NCI-H2029 treated with DMSO at 0.1 percent for 48 hours (cell line): Measurements from ENCODE around the gene NT5DC3.
"Not testable (repeated sequence)": the region's sequence is repeated elsewhere in the genome, so short reads cannot be mapped to it uniquely, and the experiment has no call there.

Source experiments
- DNase-seq: peaks from one replicate; lab custom pipeline; 2025; lab: John Stamatoyannopoulos, UW

NT5DC3 gene

GRCh38 chr12:103809639-103810038 is 31.4 kb downstream of the NT5DC3 start:
- DNase-seq: not testable (repeated sequence)

- DNase-seq: no peak
Observed at GRCh38 chr12:103809154-103809553, 31.9 kb downstream of the NT5DC3 start.

- no peak for DNase-seq
Observed at GRCh38 chr12:103808239-103808880, 32.7 kb downstream of the NT5DC3 start.

GRCh38 chr12:103807561-103808238 is 33.3 kb downstream of the NT5DC3 start:
- no peak for DNase-seq

- DNase-seq: no peak
Observed at GRCh38 chr12:103806803-103807202, 34.2 kb downstream of the NT5DC3 start.

- no peak for DNase-seq
Observed at GRCh38 chr12:103805655-103806360, 35.2 kb downstream of the NT5DC3 start.

- no peak for DNase-seq
Observed at GRCh38 chr12:103803847-103804246, 37.2 kb downstream of the NT5DC3 start.

- no peak for DNase-seq
Observed at GRCh38 chr12:103802586-103802886, 38.5 kb downstream of the NT5DC3 start.

- DNase-seq: no peak
Observed at GRCh38 chr12:103801709-103802585, 39.1 kb downstream of the NT5DC3 start.

GRCh38 chr12:103799857-103800771 is 40.9 kb downstream of the NT5DC3 start:
- DNase-seq: peak; percentile 95

- no peak for DNase-seq
Observed at GRCh38 chr12:103799504-103799856, 41.6 kb downstream of the NT5DC3 start.

- DNase-seq: no peak
Observed at GRCh38 chr12:103798586-103798985, 42.4 kb downstream of the NT5DC3 start.

GRCh38 chr12:103794309-103795213 is 46.5 kb downstream of the NT5DC3 start:
- DNase-seq: no peak

GRCh38 chr12:103793512-103794045 is 47.5 kb downstream of the NT5DC3 start:
- no peak for DNase-seq

GRCh38 chr12:103793046-103793445 is 48.0 kb downstream of the NT5DC3 start:
- DNase-seq: no peak

GRCh38 chr12:103791350-103791920 is 49.6 kb downstream of the NT5DC3 start:
- no peak for DNase-seq

GRCh38 chr12:103786201-103786600 is 54.8 kb downstream of the NT5DC3 start:
- DNase-seq: no peak

- DNase-seq: no peak
Observed at GRCh38 chr12:103785243-103786031, 55.6 kb downstream of the NT5DC3 start.
